Karpas-422 (cell line): ENCODE results near the gene CARS2. TPM values are rescaled to one million over a fixed set of nuclear protein-coding genes. Genes with fewer than 3 reads are reported as not detected.

Source experiments
- DNase-seq: peaks from one replicate; pipeline ENCODE4 v3.0.0-alpha.2; 2015
- H2AFZ ChIP-seq: fragments of 200-600 bp; sonication (generic); 2 replicates; pipeline ENCODE4 v1.6.1; 2014; ENCODE audit warnings: antibody characterized with exemption, low read length, mixed read lengths
- H3K27ac ChIP-seq: fragments of 200-600 bp; sonication (generic); 2 replicates; pipeline ENCODE4 v1.5.1; 2014; ENCODE audit warnings: mild to moderate bottlenecking, low read length, moderate library complexity
- H3K27me3 ChIP-seq: fragments of 200-600 bp; sonication (generic); 2 replicates; pipeline ENCODE4 v1.6.1; 2014; ENCODE audit warnings: low read length, mixed read lengths
- H3K36me3 ChIP-seq: fragments of 200-600 bp; sonication (generic); 2 replicates; pipeline ENCODE4 v1.6.1; 2014; ENCODE audit warnings: low read length, mixed read lengths; ENCODE audit not compliant: insufficient read depth
- H3K4me1 ChIP-seq: fragments of 200-600 bp; sonication (generic); 2 replicates; pipeline ENCODE4 v1.6.1; 2014; ENCODE audit warnings: mild to moderate bottlenecking, low read length, mixed read lengths
- H3K4me2 ChIP-seq: fragments of 200-600 bp; sonication (generic); 2 replicates; pipeline ENCODE4 v1.6.1; 2014; ENCODE audit warnings: low read length, low read depth, mild to moderate bottlenecking; ENCODE audit not compliant: poor library complexity, severe bottlenecking
- H3K4me3 ChIP-seq: fragments of 200-600 bp; sonication (generic); 2 replicates; pipeline ENCODE4 v1.5.1; 2014; ENCODE audit warnings: mild to moderate bottlenecking, antibody characterized with exemption, low read length, mixed read lengths
- H3K79me2 ChIP-seq: fragments of 200-600 bp; sonication (generic); 2 replicates; pipeline ENCODE4 v1.6.1; 2014; ENCODE audit warnings: mild to moderate bottlenecking, low read length, mixed read lengths
- H3K9ac ChIP-seq: fragments of 200-600 bp; sonication (generic); 2 replicates; pipeline ENCODE4 v1.6.0; 2014; ENCODE audit warnings: low read length
- H3K9me2 ChIP-seq: fragments of 200-600 bp; sonication (generic), shearing (Covaris generic); replicated peaks from 2 replicates; pipeline ENCODE4 v1.6.0; 2014; ENCODE audit warnings: mild to moderate bottlenecking, low read length, moderate library complexity; ENCODE audit not compliant: insufficient read depth
- H3K9me3 ChIP-seq: fragments of 300-700, 200-600 bp; sonication (generic); 2 replicates; pipeline ENCODE4 v1.6.1; 2014; ENCODE audit warnings: low read length, mixed read lengths
- H4K20me1 ChIP-seq: fragments of 200-600 bp; sonication (generic); 2 replicates; pipeline ENCODE4 v1.6.1; 2014; ENCODE audit warnings: mild to moderate bottlenecking, antibody characterized with exemption, low read length, low read depth; ENCODE audit not compliant: insufficient read depth
- total RNA-seq: library from RNA; depleted of rRNA; stranded (reverse); fragments of >200 nt; shearing (Covaris generic); gene quantifications from 2 replicates; pipeline ENCODE4 v1.2.3, GENCODE V29; 2014; ENCODE audit warnings: low replicate concordance

CARS2 gene
- total RNA-seq, 1 experiment from 2014 or later = 48.2 TPM

- peaks cover 41% of the 10 kb centered on the region for H3K4me1 ChIP-seq
- H3K4me3 ChIP-seq = no peak overlapping the region
- no peaks in the 10 kb centered on the region for H3K9me2 ChIP-seq
- H3K27me3 ChIP-seq = no peaks in the 10 kb centered on the region
- H3K9ac ChIP-seq = no peak overlapping the region
- no peak overlapping the region for H2AFZ ChIP-seq
- H3K27ac ChIP-seq = peak overlapping the region; percentile 61; the same call in 1 of the 2 replicates
- no peaks in the 10 kb centered on the region for H3K79me2 ChIP-seq
- peaks cover 6% of the 10 kb centered on the region; the same call in 1 of the 2 replicates for H4K20me1 ChIP-seq
- no peak for DNase-seq
- peaks cover 16% of the 10 kb centered on the region; the same call in 1 of the 2 replicates for H3K36me3 ChIP-seq
- peak overlapping the region; percentile 13 for H3K4me2 ChIP-seq
- no peaks in the 10 kb centered on the region for H3K9me3 ChIP-seq
Measured at GRCh38 chr13:110646442-110647364, 59.2 kb downstream of the CARS2 start.

GRCh38 chr13:110645750-110646149, 60.2 kb downstream of the CARS2 start:
- H3K4me2 ChIP-seq = peak overlapping the region; percentile 57
- H3K27ac ChIP-seq = peak overlapping the region; percentile 61
- no peaks in the 10 kb centered on the region for H3K9me3 ChIP-seq
- H3K27me3 ChIP-seq = no peaks in the 10 kb centered on the region
- H3K4me1 ChIP-seq = peaks cover 41% of the 10 kb centered on the region
- no peaks in the 10 kb centered on the region for H3K9me2 ChIP-seq
- H2AFZ ChIP-seq = no peak overlapping the region
- H3K79me2 ChIP-seq = no peaks in the 10 kb centered on the region
- H3K9ac ChIP-seq = peak overlapping the region; percentile 44
- peaks cover 6% of the 10 kb centered on the region; the same call in 1 of the 2 replicates for H4K20me1 ChIP-seq
- 0 out of 2 replicates have a peak overlapping the region, but pooled peaks have one; percentile 3 for H3K4me3 ChIP-seq
- peaks cover 16% of the 10 kb centered on the region; the same call in 1 of the 2 replicates for H3K36me3 ChIP-seq
- DNase-seq = no peak

GRCh38 chr13:110644892-110645521, 60.9 kb downstream of the CARS2 start:
- H3K36me3 ChIP-seq = peaks cover 20% of the 10 kb centered on the region; the same call in 1 of the 2 replicates
- peaks cover 7% of the 10 kb centered on the region; the same call in 1 of the 2 replicates for H4K20me1 ChIP-seq

GRCh38 chr13:110643768-110644421, 62.0 kb downstream of the CARS2 start:
- Histone ChIP-seq H3K9me3 (no peaks in the 10 kb centered on the region), H3K4me1 (peaks cover 41% of the 10 kb centered on the region), H3K4me2 (peak overlapping the region; percentile 27), H3K27me3 (no peaks in the 10 kb centered on the region), H4K20me1 (peaks cover 10% of the 10 kb centered on the region; the same call in 1 of the 2 replicates), H3K4me3 (no peak overlapping the region), H3K27ac (peak overlapping the region; percentile 32; the same call in 1 of the 2 replicates), H3K9ac (no peak overlapping the region), H2AFZ (no peak overlapping the region), H3K79me2 (no peaks in the 10 kb centered on the region), H3K36me3 (peaks cover 25% of the 10 kb centered on the region; the same call in 1 of the 2 replicates), H3K9me2 (no peaks in the 10 kb centered on the region)
- DNase-seq = no peak

More at GRCh38 chr13:110644892-110645521, 60.9 kb downstream of the CARS2 start:
- Histone ChIP-seq H3K79me2 (no peaks in the 10 kb centered on the region), H3K9ac (peak overlapping the region; percentile 44), H3K27me3 (no peaks in the 10 kb centered on the region), H3K4me2 (peak overlapping the region; percentile 57), H3K4me3 (peak overlapping the region; percentile 3; the same call in 1 of the 2 replicates), H3K4me1 (peaks cover 41% of the 10 kb centered on the region), H3K9me2 (no peaks in the 10 kb centered on the region), H3K9me3 (no peaks in the 10 kb centered on the region), H2AFZ (no peak overlapping the region), H3K27ac (peak overlapping the region; percentile 61)
- DNase-seq = peak; percentile 91

- Histone ChIP-seq H3K27me3 (no peaks in the 10 kb centered on the region), H3K27ac (peak overlapping the region; percentile 32; the same call in 1 of the 2 replicates), H3K4me2 (peak overlapping the region; percentile 27), H3K9ac (no peak overlapping the region), H3K4me1 (peaks cover 41% of the 10 kb centered on the region), H3K36me3 (peaks cover 25% of the 10 kb centered on the region; the same call in 1 of the 2 replicates), H3K79me2 (no peaks in the 10 kb centered on the region), H3K9me3 (no peaks in the 10 kb centered on the region), H3K4me3 (no peak overlapping the region), H3K9me2 (no peaks in the 10 kb centered on the region), H2AFZ (no peak overlapping the region), H4K20me1 (peaks cover 10% of the 10 kb centered on the region; the same call in 1 of the 2 replicates)
- DNase-seq = peak; percentile 64
Measured at GRCh38 chr13:110643324-110643723, 62.6 kb downstream of the CARS2 start.

- Histone ChIP-seq H3K4me2 (no peak overlapping the region), H3K9me3 (no peaks in the 10 kb centered on the region), H2AFZ (no peak overlapping the region), H3K9ac (no peak overlapping the region), H3K9me2 (no peaks in the 10 kb centered on the region), H3K4me1 (peaks cover 41% of the 10 kb centered on the region), H3K27ac (0 out of 2 replicates have a peak overlapping the region, but pooled peaks have one; percentile 32), H3K36me3 (peaks cover 25% of the 10 kb centered on the region; the same call in 1 of the 2 replicates), H3K27me3 (no peaks in the 10 kb centered on the region), H3K79me2 (no peaks in the 10 kb centered on the region), H3K4me3 (no peak overlapping the region), H4K20me1 (peaks cover 10% of the 10 kb centered on the region; the same call in 1 of the 2 replicates)
- no peak for DNase-seq
Measured at GRCh38 chr13:110642291-110642981, 63.5 kb downstream of the CARS2 start.
